Measurements from ENCODE around the gene CREBRF.

DNA sequence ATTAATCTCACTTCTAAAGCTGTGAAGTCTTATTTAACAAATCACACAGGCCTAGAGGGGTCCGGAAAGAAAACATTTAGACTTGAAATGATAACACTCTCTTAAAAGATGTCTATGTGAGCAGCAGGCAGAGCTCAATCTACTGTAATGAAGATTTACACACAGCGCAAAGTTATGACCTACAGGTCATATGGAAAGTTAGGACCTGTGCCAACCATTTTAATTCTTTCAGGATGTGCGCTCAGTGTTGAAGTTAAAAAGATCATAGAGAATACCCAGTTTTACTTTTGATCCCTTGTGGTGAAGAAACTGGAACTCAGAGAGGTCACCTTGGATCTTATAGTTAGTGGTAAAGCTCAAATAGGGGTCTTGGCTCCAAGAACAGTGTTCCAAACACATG, 3.1 kb upstream of the CREBRF start:
- TF ChIP-seq, protein P1, sequence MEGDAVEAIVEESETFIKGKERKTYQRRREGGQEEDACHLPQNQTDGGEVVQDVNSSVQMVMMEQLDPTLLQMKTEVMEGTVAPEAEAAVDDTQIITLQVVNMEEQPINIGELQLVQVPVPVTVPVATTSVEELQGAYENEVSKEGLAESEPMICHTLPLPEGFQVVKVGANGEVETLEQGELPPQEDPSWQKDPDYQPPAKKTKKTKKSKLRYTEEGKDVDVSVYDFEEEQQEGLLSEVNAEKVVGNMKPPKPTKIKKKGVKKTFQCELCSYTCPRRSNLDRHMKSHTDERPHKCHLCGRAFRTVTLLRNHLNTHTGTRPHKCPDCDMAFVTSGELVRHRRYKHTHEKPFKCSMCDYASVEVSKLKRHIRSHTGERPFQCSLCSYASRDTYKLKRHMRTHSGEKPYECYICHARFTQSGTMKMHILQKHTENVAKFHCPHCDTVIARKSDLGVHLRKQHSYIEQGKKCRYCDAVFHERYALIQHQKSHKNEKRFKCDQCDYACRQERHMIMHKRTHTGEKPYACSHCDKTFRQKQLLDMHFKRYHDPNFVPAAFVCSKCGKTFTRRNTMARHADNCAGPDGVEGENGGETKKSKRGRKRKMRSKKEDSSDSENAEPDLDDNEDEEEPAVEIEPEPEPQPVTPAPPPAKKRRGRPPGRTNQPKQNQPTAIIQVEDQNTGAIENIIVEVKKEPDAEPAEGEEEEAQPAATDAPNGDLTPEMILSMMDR (IDR thresholded peaks at IDR 0.05), result no peak
- TF ChIP-seq POLR2A (IDR thresholded peaks at IDR 0.05), result no peak
